ENCODE data around the gene NCF4. TPM values are rescaled to one million over a fixed set of nuclear protein-coding genes. Genes with fewer than 3 reads are reported as not detected.

NCF4 gene
- total RNA-seq, 4 donors from 2014 or later: 3.7 to 16.9 (median 7.0) TPM

Other genes starting within 250 kb of the NCF4 start
- gene CACNG2, start 157.3 kb upstream of the NCF4 start, total RNA-seq: not detected
- gene IFT27, start 84.9 kb upstream of the NCF4 start, total RNA-seq: 10 to 100 TPM; 25.1 to 39.2 (median 36.3) TPM
- gene PVALB, start 44.0 kb upstream of the NCF4 start, total RNA-seq: not detected
- 1 to 10 TPM; 1.9 to 7.1 (median 3.0) TPM for gene CSF2RB, start 52.6 kb downstream of the NCF4 start, total RNA-seq
- gene TST, start 158.4 kb downstream of the NCF4 start, total RNA-seq: 10 to 100 TPM; 35.7 to 51.2 (median 37.8) TPM
- gene MPST, start 158.7 kb downstream of the NCF4 start, total RNA-seq: 100 to 1,000 TPM in 1 of 4 donors, 10 to 100 TPM in 3; 67.7 to 102 (median 93.6) TPM
- 10 to 100 TPM in 2 of 4 donors, 1 to 10 TPM in 2; 6.1 to 18.9 (median 12.6) TPM for gene KCTD17, start 190.7 kb downstream of the NCF4 start, total RNA-seq
- under 1 TPM in 1 of 4 donors, not detected in 3; 0.50 TPM for gene TMPRSS6, start 248.7 kb downstream of the NCF4 start, total RNA-seq

All from thyroid gland (tissue), 4 donors.